Bronchial smooth muscle cell (primary cell): Measurements from ENCODE around the gene HTR1E. TPM values are rescaled to one million over a fixed set of nuclear protein-coding genes. Genes with fewer than 3 reads are reported as not detected.

Experiments
- total RNA-seq: library from RNA; depleted of rRNA; stranded (reverse); fragments of >200 nt; gene quantifications from 2 replicates; pipeline ENCODE4 v1.2.1, GENCODE V29; 2014

HTR1E gene
- total RNA-seq: not detected in 2 replicates

GRCh38 chr6:86937219-86938079, at the start of gene HTR1E:
Gene HTR1E (plus strand): TSS chr6:86937528. CDS start chr6:87015335, 77,807 bp downstream.

Other genes with a start within 250 kb of the HTR1E start
- 0.16 TPM in 1 of 2 replicates, not detected in the other for gene CGA, start 157.6 kb downstream of the HTR1E start, total RNA-seq
- 18.9 and 21.7 TPM in 2 replicates for gene ZNF292, start 218.0 kb downstream of the HTR1E start, total RNA-seq